ENCODE results near the gene DDX49.

The DDX49 gene

GRCh38 chr19:18889949-18890745 lies 29.4 kb upstream of the DDX49 start:
- no peak overlapping the region for H3K27ac ChIP-seq
- TF ChIP-seq ZFX (IDR thresholded peaks at IDR 0.05) (no peak), CTCF (conservative IDR thresholded peaks at IDR 0.05) (no peak)

GRCh38 chr19:18893587-18894253 lies 25.8 kb upstream of the DDX49 start:
- no peak for TF ChIP-seq ZFX (IDR thresholded peaks at IDR 0.05)
- TF ChIP-seq CTCF (conservative IDR thresholded peaks at IDR 0.05): no peak

GRCh38 chr19:18894254-18895037 lies 25.1 kb upstream of the DDX49 start:
- TF ChIP-seq CTCF (conservative IDR thresholded peaks at IDR 0.05): no peak
- no peak for TF ChIP-seq ZFX (IDR thresholded peaks at IDR 0.05)

More at GRCh38 chr19:18893587-18894253, 25.8 kb upstream of the DDX49 start:
- H3K27ac ChIP-seq: no peak overlapping the region

GRCh38 chr19:18895038-18895823 lies 24.3 kb upstream of the DDX49 start:
- H3K27ac ChIP-seq: no peak overlapping the region
- peak; percentile 59 for TF ChIP-seq CTCF (conservative IDR thresholded peaks at IDR 0.05)
- 0 out of 2 replicates have a peak, but pooled peaks have one; percentile 14 for TF ChIP-seq ZFX (IDR thresholded peaks at IDR 0.05)

More at GRCh38 chr19:18894254-18895037, 25.1 kb upstream of the DDX49 start:
- no peak overlapping the region for H3K27ac ChIP-seq

GRCh38 chr19:18895824-18896341 lies 23.6 kb upstream of the DDX49 start, which contains the start of gene CERS1:
Gene CERS1, minus strand, starts transcription at chr19:18896158. Its CDS starts 86 bp downstream, at chr19:18896072.
- H3K27ac ChIP-seq: no peak within 1 kb of the TSS
- TF ChIP-seq ZFX (IDR thresholded peaks at IDR 0.05) (no peak), CTCF (conservative IDR thresholded peaks at IDR 0.05) (no peak)

GRCh38 chr19:18896421-18896841 lies 23.1 kb upstream of the DDX49 start:
- no peak overlapping the region for H3K27ac ChIP-seq
- TF ChIP-seq CTCF (conservative IDR thresholded peaks at IDR 0.05) (no peak), ZFX (IDR thresholded peaks at IDR 0.05) (no peak)

Data from C4-2B (cell line).